NB4 (cell line): Measurements from ENCODE around the gene WNT7A.

Experiments
- MYC ChIP-seq: IDR thresholded peaks from 2 replicates; pipeline ENCODE4 v1.6.1; 2011; ENCODE audit warnings: low read depth, low read length
- POLR2A ChIP-seq: IDR thresholded peaks from 2 replicates; pipeline ENCODE4 v1.6.1; 2011; ENCODE audit warnings: mild to moderate bottlenecking; ENCODE audit not compliant: insufficient read length; ENCODE audit errors: extremely low read depth
- TF ChIP-seq, protein P1 (sequence below): IDR thresholded peaks from one replicate; pipeline ENCODE4 v1.5.1; 2012; ENCODE audit warnings: low read depth, low read length

DNA sequence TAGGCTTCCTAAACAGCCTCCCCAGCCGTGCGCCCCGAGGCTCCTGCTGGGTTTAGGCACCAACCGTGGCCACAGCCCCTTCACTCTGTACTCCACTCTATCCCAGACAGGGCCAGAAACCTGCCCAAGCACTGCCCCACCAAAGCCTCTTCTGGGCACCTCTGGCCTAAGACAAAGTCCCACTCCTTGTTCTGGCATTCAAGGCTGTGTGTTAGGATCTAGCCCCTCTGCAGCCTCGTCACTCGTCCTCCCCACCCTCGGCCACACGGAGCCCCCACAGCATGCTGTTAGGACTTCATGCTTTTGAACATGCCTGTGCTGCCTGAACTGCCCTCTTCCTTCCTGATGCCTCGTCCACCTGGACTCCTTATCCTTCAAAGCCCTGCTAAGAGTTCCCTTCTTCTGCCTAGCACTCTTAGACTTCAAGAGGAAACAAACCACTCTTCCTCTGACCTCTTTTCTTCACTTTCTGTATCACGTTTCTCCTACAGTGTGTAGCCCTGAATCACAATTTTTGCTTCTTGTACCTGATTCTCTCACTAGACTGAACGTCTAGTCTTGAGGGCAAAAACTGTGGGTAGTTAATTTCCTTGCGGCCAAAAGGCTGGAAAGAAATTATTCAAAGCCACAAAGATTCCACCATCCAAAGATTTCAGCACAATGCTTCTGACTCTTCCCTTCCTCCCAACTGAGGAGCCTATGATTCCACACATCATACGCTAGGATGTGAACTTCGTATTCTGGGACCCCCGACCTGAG is 28.6 kb downstream of the WNT7A start:
- TF ChIP-seq POLR2A: no peak
- TF ChIP-seq, protein P1, sequence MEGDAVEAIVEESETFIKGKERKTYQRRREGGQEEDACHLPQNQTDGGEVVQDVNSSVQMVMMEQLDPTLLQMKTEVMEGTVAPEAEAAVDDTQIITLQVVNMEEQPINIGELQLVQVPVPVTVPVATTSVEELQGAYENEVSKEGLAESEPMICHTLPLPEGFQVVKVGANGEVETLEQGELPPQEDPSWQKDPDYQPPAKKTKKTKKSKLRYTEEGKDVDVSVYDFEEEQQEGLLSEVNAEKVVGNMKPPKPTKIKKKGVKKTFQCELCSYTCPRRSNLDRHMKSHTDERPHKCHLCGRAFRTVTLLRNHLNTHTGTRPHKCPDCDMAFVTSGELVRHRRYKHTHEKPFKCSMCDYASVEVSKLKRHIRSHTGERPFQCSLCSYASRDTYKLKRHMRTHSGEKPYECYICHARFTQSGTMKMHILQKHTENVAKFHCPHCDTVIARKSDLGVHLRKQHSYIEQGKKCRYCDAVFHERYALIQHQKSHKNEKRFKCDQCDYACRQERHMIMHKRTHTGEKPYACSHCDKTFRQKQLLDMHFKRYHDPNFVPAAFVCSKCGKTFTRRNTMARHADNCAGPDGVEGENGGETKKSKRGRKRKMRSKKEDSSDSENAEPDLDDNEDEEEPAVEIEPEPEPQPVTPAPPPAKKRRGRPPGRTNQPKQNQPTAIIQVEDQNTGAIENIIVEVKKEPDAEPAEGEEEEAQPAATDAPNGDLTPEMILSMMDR: no peak
- TF ChIP-seq MYC: no peak
